ENCODE measurements around the gene SLITRK6. TPM values are rescaled to one million over a fixed set of nuclear protein-coding genes. Genes with fewer than 3 reads are reported as not detected.

Gene SLITRK6, protein sequence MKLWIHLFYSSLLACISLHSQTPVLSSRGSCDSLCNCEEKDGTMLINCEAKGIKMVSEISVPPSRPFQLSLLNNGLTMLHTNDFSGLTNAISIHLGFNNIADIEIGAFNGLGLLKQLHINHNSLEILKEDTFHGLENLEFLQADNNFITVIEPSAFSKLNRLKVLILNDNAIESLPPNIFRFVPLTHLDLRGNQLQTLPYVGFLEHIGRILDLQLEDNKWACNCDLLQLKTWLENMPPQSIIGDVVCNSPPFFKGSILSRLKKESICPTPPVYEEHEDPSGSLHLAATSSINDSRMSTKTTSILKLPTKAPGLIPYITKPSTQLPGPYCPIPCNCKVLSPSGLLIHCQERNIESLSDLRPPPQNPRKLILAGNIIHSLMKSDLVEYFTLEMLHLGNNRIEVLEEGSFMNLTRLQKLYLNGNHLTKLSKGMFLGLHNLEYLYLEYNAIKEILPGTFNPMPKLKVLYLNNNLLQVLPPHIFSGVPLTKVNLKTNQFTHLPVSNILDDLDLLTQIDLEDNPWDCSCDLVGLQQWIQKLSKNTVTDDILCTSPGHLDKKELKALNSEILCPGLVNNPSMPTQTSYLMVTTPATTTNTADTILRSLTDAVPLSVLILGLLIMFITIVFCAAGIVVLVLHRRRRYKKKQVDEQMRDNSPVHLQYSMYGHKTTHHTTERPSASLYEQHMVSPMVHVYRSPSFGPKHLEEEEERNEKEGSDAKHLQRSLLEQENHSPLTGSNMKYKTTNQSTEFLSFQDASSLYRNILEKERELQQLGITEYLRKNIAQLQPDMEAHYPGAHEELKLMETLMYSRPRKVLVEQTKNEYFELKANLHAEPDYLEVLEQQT
- 10 to 100 TPM in 1 of 4 donors, 1 to 10 TPM in 3; 5.0 to 17.3 (median 8.0) TPM for total RNA-seq

DNA sequence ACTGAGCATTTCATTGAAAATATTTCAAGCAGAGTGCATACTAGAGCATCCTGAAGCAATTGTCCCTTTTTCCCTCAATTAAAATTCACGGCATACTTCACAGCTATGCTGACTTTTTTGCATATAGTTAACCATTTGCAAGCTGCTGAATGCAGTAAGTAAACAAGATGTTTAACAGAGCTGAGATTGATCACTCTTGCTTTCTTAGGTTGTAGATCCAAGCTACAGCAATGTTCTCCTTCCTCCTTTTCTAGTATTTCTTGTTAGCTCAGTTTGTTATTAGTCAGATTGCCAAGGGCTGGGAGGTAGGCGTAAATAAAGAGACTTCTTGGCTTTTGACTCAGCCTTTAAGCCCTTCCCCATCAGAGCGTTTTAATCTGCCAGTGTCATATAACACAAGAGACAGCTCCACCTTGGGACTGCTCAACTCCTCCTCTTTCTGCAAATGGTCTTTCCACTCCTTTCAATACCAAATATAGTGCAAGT, at the start of gene SLITRK6:
Gene SLITRK6, minus strand, starts transcription at position 323 of the 486 bp plus-strand sequence. CDS start 2,911 bp downstream, outside the sequence.
- Histone ChIP-seq H3K4me3 (peak within 1 kb of the TSS in 1 of 4 donors; percentile 18), H3K36me3 (no peaks in the 10 kb centered on the region), H3K27ac (no peak within 1 kb of the TSS), H3K9me3 (no peaks in the 10 kb centered on the region), H3K27me3 (no peaks in the 10 kb centered on the region), H3K4me1 (no peaks in the 10 kb centered on the region)
- TF ChIP-seq POLR2A (IDR thresholded peaks at IDR 0.05), result no peak
- DNase-seq, result no peak

DNA sequence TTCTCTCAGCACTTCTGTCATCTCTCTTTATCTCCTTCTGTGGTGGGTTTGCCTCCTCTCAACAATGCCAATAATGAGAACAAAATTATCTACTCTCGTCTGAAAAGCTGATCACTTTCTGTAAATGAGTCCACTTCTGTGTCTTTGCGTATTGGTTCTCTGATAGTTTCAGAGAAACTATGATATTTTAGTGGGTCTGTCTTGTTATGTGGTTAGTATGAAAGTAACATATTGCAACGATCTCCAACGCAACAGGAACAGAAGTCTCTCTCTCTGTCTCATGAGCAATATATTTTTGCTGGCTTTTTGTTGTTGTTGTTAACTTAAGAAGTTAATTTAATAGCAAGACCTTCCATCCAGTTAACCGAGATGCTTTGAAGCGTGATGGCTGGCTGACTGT, 47.8 kb upstream of the SLITRK6 start:
- no peaks in the 10 kb centered on the region for H3K27me3 ChIP-seq
- no peak for DNase-seq
- H3K4me3 ChIP-seq, result no peak overlapping the region
- H3K9me3 ChIP-seq, result peaks cover 0 to 4% (median 0%) of the 10 kb centered on the region in 4 donors
- no peaks in the 10 kb centered on the region for H3K36me3 ChIP-seq
- H3K27ac ChIP-seq, result no peak overlapping the region
- TF ChIP-seq, protein P1, sequence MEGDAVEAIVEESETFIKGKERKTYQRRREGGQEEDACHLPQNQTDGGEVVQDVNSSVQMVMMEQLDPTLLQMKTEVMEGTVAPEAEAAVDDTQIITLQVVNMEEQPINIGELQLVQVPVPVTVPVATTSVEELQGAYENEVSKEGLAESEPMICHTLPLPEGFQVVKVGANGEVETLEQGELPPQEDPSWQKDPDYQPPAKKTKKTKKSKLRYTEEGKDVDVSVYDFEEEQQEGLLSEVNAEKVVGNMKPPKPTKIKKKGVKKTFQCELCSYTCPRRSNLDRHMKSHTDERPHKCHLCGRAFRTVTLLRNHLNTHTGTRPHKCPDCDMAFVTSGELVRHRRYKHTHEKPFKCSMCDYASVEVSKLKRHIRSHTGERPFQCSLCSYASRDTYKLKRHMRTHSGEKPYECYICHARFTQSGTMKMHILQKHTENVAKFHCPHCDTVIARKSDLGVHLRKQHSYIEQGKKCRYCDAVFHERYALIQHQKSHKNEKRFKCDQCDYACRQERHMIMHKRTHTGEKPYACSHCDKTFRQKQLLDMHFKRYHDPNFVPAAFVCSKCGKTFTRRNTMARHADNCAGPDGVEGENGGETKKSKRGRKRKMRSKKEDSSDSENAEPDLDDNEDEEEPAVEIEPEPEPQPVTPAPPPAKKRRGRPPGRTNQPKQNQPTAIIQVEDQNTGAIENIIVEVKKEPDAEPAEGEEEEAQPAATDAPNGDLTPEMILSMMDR (IDR thresholded peaks at IDR 0.05), result no peak
- H3K4me1 ChIP-seq, result no peaks in the 10 kb centered on the region

DNA sequence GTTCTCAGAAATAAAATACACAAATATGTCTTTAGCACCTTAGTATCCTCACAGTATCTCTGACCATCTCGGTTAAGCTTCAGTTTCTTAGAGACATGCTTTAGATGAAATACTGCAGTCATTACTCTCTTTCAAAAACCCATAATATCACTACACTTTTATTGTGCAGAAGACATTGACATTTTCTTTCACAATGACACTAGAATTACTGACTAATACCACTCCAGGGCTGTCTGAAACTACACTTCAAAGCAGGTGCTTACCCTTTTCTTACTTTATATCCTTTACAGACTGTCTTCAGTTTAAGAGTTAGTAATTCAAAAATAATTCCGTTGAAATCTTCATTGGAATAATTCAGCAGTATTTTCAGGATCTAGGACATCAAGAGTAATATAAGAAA, 42.2 kb upstream of the SLITRK6 start:
- DNase-seq, result no peak
- no peak overlapping the region for H3K4me3 ChIP-seq
- no peaks in the 10 kb centered on the region for H3K27me3 ChIP-seq
- no peaks in the 10 kb centered on the region for H3K4me1 ChIP-seq
- H3K9me3 ChIP-seq, result no peaks in the 10 kb centered on the region
- H3K27ac ChIP-seq, result no peak overlapping the region
- H3K36me3 ChIP-seq, result no peaks in the 10 kb centered on the region
- TF ChIP-seq, protein P1 (IDR thresholded peaks at IDR 0.05), result no peak
- TF ChIP-seq POLR2A (IDR thresholded peaks at IDR 0.05), result no peak

DNA sequence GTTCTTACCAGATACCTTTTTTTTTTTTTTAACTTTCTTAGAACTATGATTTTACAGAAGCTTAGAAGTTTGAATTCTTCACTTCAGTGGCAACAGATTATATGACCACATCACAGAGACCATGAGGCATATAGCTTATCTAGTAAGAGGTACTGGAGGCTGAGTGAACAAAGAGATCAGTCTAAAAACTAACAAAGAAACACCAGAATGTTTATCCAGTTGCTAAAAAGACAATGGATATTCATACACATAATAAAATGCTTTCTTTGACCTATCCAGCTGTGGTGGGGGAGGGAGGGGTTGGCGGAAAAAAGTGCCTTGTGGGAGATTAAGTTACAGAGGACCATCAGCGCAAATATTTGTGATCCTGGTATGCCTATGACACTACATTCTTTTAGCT, 34.7 kb upstream of the SLITRK6 start:
- no peak for DNase-seq
- H3K4me3 ChIP-seq, result no peak overlapping the region
- H3K4me1 ChIP-seq, result no peaks in the 10 kb centered on the region
- no peak overlapping the region for H3K27ac ChIP-seq
- H3K27me3 ChIP-seq, result no peaks in the 10 kb centered on the region
- no peaks in the 10 kb centered on the region for H3K9me3 ChIP-seq
- TF ChIP-seq, protein P1 (IDR thresholded peaks at IDR 0.05), result no peak
- TF ChIP-seq POLR2A (IDR thresholded peaks at IDR 0.05), result no peak
- no peaks in the 10 kb centered on the region for H3K36me3 ChIP-seq

DNA sequence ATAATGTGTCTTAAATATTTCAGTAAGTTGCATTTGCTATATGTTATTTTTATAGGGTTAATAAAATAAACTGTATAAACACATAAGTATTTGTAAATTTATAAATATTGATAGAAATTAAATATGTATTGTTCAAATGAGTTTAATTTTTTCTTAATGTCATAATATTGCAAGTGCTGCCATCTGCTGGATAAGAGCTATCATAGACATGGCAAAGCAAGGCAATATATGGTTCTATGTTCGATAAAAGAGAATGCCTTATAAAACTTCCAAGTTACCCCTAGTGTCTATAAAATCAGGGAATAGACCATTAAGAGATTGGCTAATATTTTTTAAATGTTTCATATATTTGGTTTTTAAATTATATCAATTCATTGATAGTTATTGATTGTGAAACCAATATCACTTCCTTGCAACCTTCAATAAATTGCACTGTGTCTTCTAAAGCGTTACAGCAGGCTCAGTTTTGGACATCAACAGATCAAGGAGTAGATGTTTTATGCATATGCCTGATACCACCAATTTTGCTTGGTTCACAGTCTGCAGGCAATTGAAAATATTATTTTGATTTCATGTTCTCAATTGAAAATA, 29.0 kb upstream of the SLITRK6 start:
- H3K4me3 ChIP-seq, result no peak overlapping the region
- no peaks in the 10 kb centered on the region for H3K9me3 ChIP-seq
- no peaks in the 10 kb centered on the region for H3K4me1 ChIP-seq
- H3K36me3 ChIP-seq, result no peaks in the 10 kb centered on the region
- no peak overlapping the region for H3K27ac ChIP-seq
- DNase-seq, result no peak
- no peak for TF ChIP-seq POLR2A (IDR thresholded peaks at IDR 0.05)
- TF ChIP-seq, protein P1 (IDR thresholded peaks at IDR 0.05), result peak in 4 of 6 experiments; percentile 33 to 50 (median 38)
- no peaks in the 10 kb centered on the region for H3K27me3 ChIP-seq

All from Peyer's patch (tissue), 4 donors.